ENCODE results near the gene FBXO4. TPM values are rescaled to one million over a fixed set of nuclear protein-coding genes. Genes with fewer than 3 reads are reported as not detected.

The FBXO4 gene
- total and polyA plus RNA-seq, 2 donors (not counting 1 experiment from before 2014, with no cell fraction given), result 7.6 to 17.9 TPM

DNA sequence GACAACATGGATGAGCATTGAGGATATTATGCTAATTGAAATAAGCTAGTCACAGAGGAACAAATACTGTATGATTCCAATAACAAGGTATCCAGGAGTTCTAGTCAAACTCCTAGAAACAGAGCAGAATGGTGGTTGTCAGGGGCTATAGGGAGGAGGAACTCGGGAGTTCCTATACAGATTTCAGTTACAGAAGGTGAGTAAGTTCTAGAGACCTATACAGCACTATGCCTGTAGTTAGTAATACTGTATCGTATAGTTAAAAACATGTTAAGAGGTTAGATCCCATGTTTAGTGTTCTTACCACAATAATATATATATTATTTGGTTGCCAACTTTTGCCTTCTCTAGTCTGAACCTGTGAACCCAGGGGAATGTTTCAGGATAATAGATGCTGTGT, 46.9 kb upstream of the FBXO4 start:
- no peak overlapping the region for H3K4me3 ChIP-seq (ENCODE audit: control extremely low read depth in 1 of 5, extremely low read depth in 1 of 5, insufficient read depth in 1 of 5, low read depth in 2 of 5, low read length in 4 of 5)
- peaks cover 0 to 10% (median 1%) of the 10 kb centered on the region in 4 experiments for H3K27me3 ChIP-seq (replicated peaks in 1 of 4; ENCODE audit: control extremely low read depth in 1 of 4, control insufficient read depth in 3 of 4, insufficient read depth in 4 of 4, low read length in 3 of 4)
- intact Hi-C loops (cut with micrococcal nuclease), result loop anchor here (10.0 kb wide), 1 partner anchor 1247 kb away; the partner anchor contains the start of gene ZNF131
- H3K27ac Mint-ChIP-seq, result no peak overlapping the region
- 33% methylated on average over 1 of the region's 2 CpGs for WGBS (ENCODE audit: insufficient coverage)
- ChIA-PET POLR2A (no interaction called here), CTCF (no interaction called here)
- H3K9me3 ChIP-seq (ENCODE audit: control extremely low read depth in 1 of 3, control insufficient read depth in 2 of 3, insufficient read depth in 1 of 3, low read length in 2 of 3), result no peaks in the 10 kb centered on the region
- peaks cover 37% of the 10 kb centered on the region for H3K27me3 Mint-ChIP-seq
- H3K4me1 Mint-ChIP-seq, result no peaks in the 10 kb centered on the region
- H2AFZ ChIP-seq (ENCODE audit: insufficient read depth, low read depth, low read length, poor library complexity, severe bottlenecking), result no peak overlapping the region
- H3K27ac ChIP-seq (ENCODE audit: low read length in 2 of 2), result no peak overlapping the region
- no peak for DNase-seq
- TF ChIP-seq, protein P1, sequence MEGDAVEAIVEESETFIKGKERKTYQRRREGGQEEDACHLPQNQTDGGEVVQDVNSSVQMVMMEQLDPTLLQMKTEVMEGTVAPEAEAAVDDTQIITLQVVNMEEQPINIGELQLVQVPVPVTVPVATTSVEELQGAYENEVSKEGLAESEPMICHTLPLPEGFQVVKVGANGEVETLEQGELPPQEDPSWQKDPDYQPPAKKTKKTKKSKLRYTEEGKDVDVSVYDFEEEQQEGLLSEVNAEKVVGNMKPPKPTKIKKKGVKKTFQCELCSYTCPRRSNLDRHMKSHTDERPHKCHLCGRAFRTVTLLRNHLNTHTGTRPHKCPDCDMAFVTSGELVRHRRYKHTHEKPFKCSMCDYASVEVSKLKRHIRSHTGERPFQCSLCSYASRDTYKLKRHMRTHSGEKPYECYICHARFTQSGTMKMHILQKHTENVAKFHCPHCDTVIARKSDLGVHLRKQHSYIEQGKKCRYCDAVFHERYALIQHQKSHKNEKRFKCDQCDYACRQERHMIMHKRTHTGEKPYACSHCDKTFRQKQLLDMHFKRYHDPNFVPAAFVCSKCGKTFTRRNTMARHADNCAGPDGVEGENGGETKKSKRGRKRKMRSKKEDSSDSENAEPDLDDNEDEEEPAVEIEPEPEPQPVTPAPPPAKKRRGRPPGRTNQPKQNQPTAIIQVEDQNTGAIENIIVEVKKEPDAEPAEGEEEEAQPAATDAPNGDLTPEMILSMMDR (IDR thresholded peaks at IDR 0.05), result no peak
- no peak for TF ChIP-seq EZH2 (IDR thresholded peaks at IDR 0.05; ENCODE audit: borderline replicate concordance, insufficient read depth, low read depth, low read length, poor library complexity, severe bottlenecking)
- H3K79me2 ChIP-seq (ENCODE audit: control insufficient read depth, insufficient read depth, low read length), result no peaks in the 10 kb centered on the region
- no peaks in the 10 kb centered on the region for H3K4me1 ChIP-seq (ENCODE audit: control insufficient read depth in 2 of 2, insufficient read depth in 2 of 2, low read length in 2 of 2)
- no peak for ATAC-seq (ENCODE audit: low read depth)
- H3K36me3 ChIP-seq (replicated peaks in 1 of 2; ENCODE audit: control extremely low read depth in 1 of 2, control insufficient read depth in 1 of 2, extremely low read depth in 1 of 2, insufficient read depth in 2 of 2, low read length in 1 of 2), result no peaks in the 10 kb centered on the region
- no peak overlapping the region for H3K9ac ChIP-seq (ENCODE audit: low read length)
- H3K4me3 Mint-ChIP-seq, result no peak overlapping the region
- H3K9me3 Mint-ChIP-seq (ENCODE audit: insufficient read depth), result no peaks in the 10 kb centered on the region
- H4K20me1 ChIP-seq (ENCODE audit: control insufficient read depth, insufficient read depth, low read length, poor library complexity, severe bottlenecking), result no peaks in the 10 kb centered on the region
- H3K4me2 ChIP-seq (replicated peaks; ENCODE audit: low read depth, low read length, poor library complexity, severe bottlenecking), result no peak overlapping the region

DNA sequence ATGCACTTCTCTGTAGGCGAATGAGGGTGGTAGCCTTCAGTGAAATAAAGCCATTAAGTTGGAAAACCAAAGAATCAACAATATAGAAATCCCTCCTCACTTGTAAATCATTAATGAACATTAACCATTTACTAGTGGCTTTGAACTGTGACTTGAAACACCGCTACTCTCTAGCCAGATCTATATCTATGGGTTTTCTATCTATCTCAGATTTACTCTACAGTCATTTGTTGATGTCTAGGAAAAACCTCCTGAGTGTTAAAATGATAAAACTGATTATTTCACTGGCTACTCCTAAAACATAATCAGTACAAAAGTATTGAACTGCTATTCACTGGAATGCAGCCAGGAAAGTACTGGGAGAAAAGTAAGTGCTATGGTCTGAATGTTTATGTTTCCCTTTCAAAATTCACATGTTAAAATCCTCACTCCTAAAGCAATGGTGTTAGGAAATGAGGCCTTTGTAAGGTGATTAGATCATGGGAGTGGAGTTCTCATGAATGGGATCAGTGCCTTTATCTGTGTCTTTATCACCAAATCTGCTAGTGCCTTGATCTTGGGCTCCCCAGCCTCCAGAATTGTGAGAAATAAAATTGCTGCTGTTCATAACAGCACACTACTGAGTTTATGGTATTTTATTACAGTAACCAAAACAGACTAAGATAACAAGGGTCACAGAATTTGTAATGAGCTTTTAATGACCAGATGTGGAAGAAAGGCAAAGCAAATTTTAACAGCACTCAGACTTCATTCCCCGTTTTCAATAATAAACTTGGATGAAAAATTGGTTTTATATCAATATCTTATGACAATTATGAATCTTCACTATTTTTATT, 46.2 kb upstream of the FBXO4 start:
- intact Hi-C loops (cut with micrococcal nuclease), result loop anchor here (10.0 kb wide), 1 partner anchor 1246 kb away; the partner anchor contains the start of gene ZNF131
- Histone ChIP-seq H3K79me2 (ENCODE audit: control insufficient read depth, insufficient read depth, low read length) (no peaks in the 10 kb centered on the region), H3K4me1 (ENCODE audit: control insufficient read depth in 2 of 2, insufficient read depth in 2 of 2, low read length in 2 of 2) (no peaks in the 10 kb centered on the region), H3K27ac (ENCODE audit: low read length in 2 of 2) (no peak overlapping the region), H3K9me3 (ENCODE audit: control extremely low read depth in 1 of 3, control insufficient read depth in 2 of 3, insufficient read depth in 1 of 3, low read length in 2 of 3) (no peaks in the 10 kb centered on the region), H4K20me1 (ENCODE audit: control insufficient read depth, insufficient read depth, low read length, poor library complexity, severe bottlenecking) (no peaks in the 10 kb centered on the region), H3K9ac (ENCODE audit: low read length) (no peak overlapping the region), H3K4me2 (replicated peaks; ENCODE audit: low read depth, low read length, poor library complexity, severe bottlenecking) (no peak overlapping the region), H3K27me3 (replicated peaks in 1 of 4; ENCODE audit: control extremely low read depth in 1 of 4, control insufficient read depth in 3 of 4, insufficient read depth in 4 of 4, low read length in 3 of 4) (peaks cover 0 to 12% (median 1%) of the 10 kb centered on the region in 4 experiments), H3K4me3 (ENCODE audit: control extremely low read depth in 1 of 5, extremely low read depth in 1 of 5, insufficient read depth in 1 of 5, low read depth in 2 of 5, low read length in 4 of 5) (no peak overlapping the region), H3K36me3 (replicated peaks in 1 of 2; ENCODE audit: control extremely low read depth in 1 of 2, control insufficient read depth in 1 of 2, extremely low read depth in 1 of 2, insufficient read depth in 2 of 2, low read length in 1 of 2) (no peaks in the 10 kb centered on the region), H2AFZ (ENCODE audit: insufficient read depth, low read depth, low read length, poor library complexity, severe bottlenecking) (no peak overlapping the region)
- Mint-ChIP-seq H3K4me3 (no peak overlapping the region), H3K4me1 (no peaks in the 10 kb centered on the region), H3K27me3 (peaks cover 37% of the 10 kb centered on the region), H3K27ac (no peak overlapping the region), H3K9me3 (ENCODE audit: insufficient read depth) (no peaks in the 10 kb centered on the region)
- ChIA-PET POLR2A (no interaction called here), CTCF (no interaction called here)
- no CpG with 5 or more reads among the region's 3 CpGs for WGBS (ENCODE audit: insufficient coverage)
- ATAC-seq (ENCODE audit: low read depth) (no peak), DNase-seq (no peak)
- TF ChIP-seq, protein P1 (IDR thresholded peaks at IDR 0.05), result no peak
- no peak for TF ChIP-seq EZH2 (IDR thresholded peaks at IDR 0.05; ENCODE audit: borderline replicate concordance, insufficient read depth, low read depth, low read length, poor library complexity, severe bottlenecking)
